WI38 (cell line): ENCODE results near the gene NCK2.
"Not testable (repeated sequence)": the region's sequence is repeated elsewhere in the genome, so short reads cannot be mapped to it uniquely, and the experiment has no call there.

Experiments used
- H3K4me3 ChIP-seq: 2 replicates; pipeline ENCODE4 v1.5.1; 2011; ENCODE audit warnings: low read depth, mild to moderate bottlenecking, control low read depth, low read length
- TF ChIP-seq, protein P1 (sequence below): IDR thresholded peaks from 2 replicates; pipeline ENCODE4 v1.5.1; 2012; ENCODE audit warnings: low read depth, mild to moderate bottlenecking, control low read depth, low read length

The NCK2 gene

DNA sequence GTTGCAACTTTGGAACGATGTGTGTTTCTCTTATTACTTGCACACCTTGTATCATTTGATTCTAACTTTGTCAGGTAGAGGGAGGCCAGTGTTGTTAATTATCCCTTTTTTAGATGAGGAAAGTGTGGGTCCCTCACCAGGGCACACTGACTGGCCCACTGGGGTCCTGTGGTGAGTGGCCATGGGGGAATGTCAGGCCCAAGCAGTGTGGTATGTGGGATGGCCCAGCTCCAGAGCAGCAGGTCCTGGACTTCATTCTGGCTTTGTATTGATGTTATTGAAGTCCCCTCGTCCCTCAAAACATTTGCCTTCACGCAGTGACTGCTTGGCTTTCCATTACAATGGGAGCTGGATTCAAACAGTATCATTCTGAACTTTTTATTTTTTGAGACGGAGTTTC lies 11.7 kb downstream of the NCK2 start:
- no peak overlapping the region for H3K4me3 ChIP-seq
- TF ChIP-seq, protein P1, sequence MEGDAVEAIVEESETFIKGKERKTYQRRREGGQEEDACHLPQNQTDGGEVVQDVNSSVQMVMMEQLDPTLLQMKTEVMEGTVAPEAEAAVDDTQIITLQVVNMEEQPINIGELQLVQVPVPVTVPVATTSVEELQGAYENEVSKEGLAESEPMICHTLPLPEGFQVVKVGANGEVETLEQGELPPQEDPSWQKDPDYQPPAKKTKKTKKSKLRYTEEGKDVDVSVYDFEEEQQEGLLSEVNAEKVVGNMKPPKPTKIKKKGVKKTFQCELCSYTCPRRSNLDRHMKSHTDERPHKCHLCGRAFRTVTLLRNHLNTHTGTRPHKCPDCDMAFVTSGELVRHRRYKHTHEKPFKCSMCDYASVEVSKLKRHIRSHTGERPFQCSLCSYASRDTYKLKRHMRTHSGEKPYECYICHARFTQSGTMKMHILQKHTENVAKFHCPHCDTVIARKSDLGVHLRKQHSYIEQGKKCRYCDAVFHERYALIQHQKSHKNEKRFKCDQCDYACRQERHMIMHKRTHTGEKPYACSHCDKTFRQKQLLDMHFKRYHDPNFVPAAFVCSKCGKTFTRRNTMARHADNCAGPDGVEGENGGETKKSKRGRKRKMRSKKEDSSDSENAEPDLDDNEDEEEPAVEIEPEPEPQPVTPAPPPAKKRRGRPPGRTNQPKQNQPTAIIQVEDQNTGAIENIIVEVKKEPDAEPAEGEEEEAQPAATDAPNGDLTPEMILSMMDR = no peak

GRCh38 chr2:105756865-105757264 lies 12.2 kb downstream of the NCK2 start:
- not testable (repeated sequence) for H3K4me3 ChIP-seq

GRCh38 chr2:105757433-105757832 lies 12.7 kb downstream of the NCK2 start:
- TF ChIP-seq, protein P1 = no peak
- no peak overlapping the region for H3K4me3 ChIP-seq

DNA sequence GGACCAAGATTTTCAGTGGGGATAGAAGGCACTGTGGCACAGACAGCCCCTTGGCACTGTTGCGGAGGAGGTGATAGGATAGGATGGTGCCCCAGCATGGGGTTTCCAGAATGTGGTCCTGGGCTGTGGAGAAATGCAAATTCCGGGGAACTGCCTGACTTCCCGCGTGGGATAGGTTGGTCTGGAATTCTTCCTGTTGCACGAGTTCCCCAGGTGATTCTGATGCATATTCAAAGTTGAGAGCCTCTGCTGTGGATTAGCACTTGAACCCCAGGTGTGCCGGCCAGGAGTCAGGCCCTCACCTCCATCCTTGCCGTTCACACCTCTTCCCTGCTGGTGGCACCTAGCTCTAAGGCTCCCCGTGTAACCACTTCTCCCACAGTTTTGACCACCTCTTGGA lies 15.5 kb downstream of the NCK2 start:
- no peak overlapping the region for H3K4me3 ChIP-seq
- TF ChIP-seq, protein P1 = no peak

GRCh38 chr2:105760639-105761337 lies 16.1 kb downstream of the NCK2 start:
- no peak overlapping the region for H3K4me3 ChIP-seq
- TF ChIP-seq, protein P1 = no peak

GRCh38 chr2:105761931-105762515 lies 17.3 kb downstream of the NCK2 start:
- TF ChIP-seq, protein P1 = no peak
- H3K4me3 ChIP-seq = no peak overlapping the region

DNA sequence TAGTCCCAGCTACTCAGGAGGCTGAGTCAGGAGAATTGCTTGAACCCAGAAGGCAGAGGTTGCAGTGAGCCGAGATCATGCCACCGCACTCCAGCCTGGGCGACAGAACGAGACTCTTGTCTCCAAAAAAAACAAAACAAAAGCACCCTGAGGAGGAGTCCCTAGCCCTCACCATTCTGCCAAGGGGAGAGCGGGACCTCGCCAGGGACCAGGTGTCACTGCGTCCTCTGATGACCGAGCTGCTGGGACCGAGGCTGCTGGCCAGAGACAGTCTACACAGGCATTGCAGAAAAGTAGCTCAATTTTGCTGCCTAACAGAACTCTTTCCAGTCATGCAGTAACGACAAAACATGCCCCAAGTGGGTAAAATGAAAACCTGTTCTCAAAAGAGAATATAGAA lies 18.4 kb downstream of the NCK2 start:
- H3K4me3 ChIP-seq = no peak overlapping the region
- TF ChIP-seq, protein P1 = no peak

- no peak overlapping the region for H3K4me3 ChIP-seq
- TF ChIP-seq, protein P1 = no peak
These were observed 19.3 kb downstream of the NCK2 start for GRCh38 chr2:105764059-105764458.
